ENCODE measurements around the gene MORF4L2. TPM values are rescaled to one million over a fixed set of nuclear protein-coding genes. Genes with fewer than 3 reads are reported as not detected.

Gene MORF4L2
- total and polyA plus RNA-seq, 2 donors (not counting 1 experiment from before 2014, with no cell fraction given) = 69.3 to 103 TPM

DNA sequence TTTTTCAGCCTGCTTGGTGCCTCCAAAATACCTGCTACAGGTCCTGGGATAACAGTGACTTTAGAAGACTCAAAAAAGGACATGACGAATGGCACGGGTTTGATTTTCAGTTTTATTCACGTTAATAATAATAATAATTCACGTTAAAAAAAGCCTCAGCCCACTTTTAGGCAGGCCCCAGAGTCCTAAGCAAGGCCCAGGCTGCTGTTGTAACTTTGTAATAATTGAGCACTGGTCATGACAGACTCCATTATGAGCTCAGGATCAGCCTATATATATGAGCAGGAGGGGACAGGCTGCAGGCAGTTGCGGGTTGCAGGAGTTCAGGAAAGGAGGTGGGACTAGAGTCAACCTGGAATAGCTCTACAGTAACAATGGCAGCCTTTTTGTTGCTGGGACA lies 24.1 kb upstream of the MORF4L2 start, which contains the start of gene TMEM31:
Gene TMEM31, plus strand, starts transcription at position 301 of the 400 bp plus-strand sequence. CDS start 1,350 bp downstream, outside the sequence.
- Mint-ChIP-seq H3K4me3 (no peak within 1 kb of the TSS), H3K4me1 (no peaks in the 10 kb centered on the region), H3K27me3 (no peaks in the 10 kb centered on the region), H3K27ac (no peak within 1 kb of the TSS), H3K9me3 (ENCODE audit: insufficient read depth) (no peaks in the 10 kb centered on the region)
- no peaks in the 10 kb centered on the region for H3K27me3 ChIP-seq (replicated peaks in 1 of 4; ENCODE audit: control extremely low read depth in 1 of 4, control insufficient read depth in 3 of 4, insufficient read depth in 4 of 4, low read length in 3 of 4)
- POLR2A ChIA-PET = no interaction called here
- no peak within 1 kb of the TSS for H3K4me2 ChIP-seq (replicated peaks; ENCODE audit: low read depth, low read length, poor library complexity, severe bottlenecking)
- H4K20me1 ChIP-seq (ENCODE audit: control insufficient read depth, insufficient read depth, low read length, poor library complexity, severe bottlenecking) = no peaks in the 10 kb centered on the region
- no peaks in the 10 kb centered on the region for H3K9me3 ChIP-seq (ENCODE audit: control extremely low read depth in 1 of 3, control insufficient read depth in 2 of 3, insufficient read depth in 1 of 3, low read length in 2 of 3)
- no peak within 1 kb of the TSS for H2AFZ ChIP-seq (ENCODE audit: insufficient read depth, low read depth, low read length, poor library complexity, severe bottlenecking)
- H3K27ac ChIP-seq (ENCODE audit: low read length in 2 of 2) = no peak within 1 kb of the TSS
- no CpG with 5 or more reads among the region's 5 CpGs for WGBS (ENCODE audit: insufficient coverage)
- H3K4me3 ChIP-seq (ENCODE audit: control extremely low read depth in 1 of 5, extremely low read depth in 1 of 5, insufficient read depth in 1 of 5, low read depth in 2 of 5, low read length in 4 of 5) = no peak within 1 kb of the TSS
- ATAC-seq (ENCODE audit: low read depth) = no peak
- intact Hi-C loops (cut with micrococcal nuclease) = loop anchor here (1.0 to 5.0 kb wide), 2 partner anchors 107 to 178 kb away; no protein-coding TSS in a partner anchor
- H3K9ac ChIP-seq (ENCODE audit: low read length) = no peak within 1 kb of the TSS
- no peak for DNase-seq
- CTCF ChIA-PET = interaction anchor here (0.9 to 2.8 kb wide), 6 partner anchors 8 to 178 kb away, joined by 3 to 11 read pairs (median 7); no protein-coding TSS in a partner anchor
- no peaks in the 10 kb centered on the region for H3K36me3 ChIP-seq (replicated peaks in 1 of 2; ENCODE audit: control extremely low read depth in 1 of 2, control insufficient read depth in 1 of 2, extremely low read depth in 1 of 2, insufficient read depth in 2 of 2, low read length in 1 of 2)
- no peaks in the 10 kb centered on the region for H3K79me2 ChIP-seq (ENCODE audit: control insufficient read depth, insufficient read depth, low read length)
- H3K4me1 ChIP-seq (ENCODE audit: control insufficient read depth in 2 of 2, insufficient read depth in 2 of 2, low read length in 2 of 2) = no peaks in the 10 kb centered on the region
- TF ChIP-seq, protein P1, sequence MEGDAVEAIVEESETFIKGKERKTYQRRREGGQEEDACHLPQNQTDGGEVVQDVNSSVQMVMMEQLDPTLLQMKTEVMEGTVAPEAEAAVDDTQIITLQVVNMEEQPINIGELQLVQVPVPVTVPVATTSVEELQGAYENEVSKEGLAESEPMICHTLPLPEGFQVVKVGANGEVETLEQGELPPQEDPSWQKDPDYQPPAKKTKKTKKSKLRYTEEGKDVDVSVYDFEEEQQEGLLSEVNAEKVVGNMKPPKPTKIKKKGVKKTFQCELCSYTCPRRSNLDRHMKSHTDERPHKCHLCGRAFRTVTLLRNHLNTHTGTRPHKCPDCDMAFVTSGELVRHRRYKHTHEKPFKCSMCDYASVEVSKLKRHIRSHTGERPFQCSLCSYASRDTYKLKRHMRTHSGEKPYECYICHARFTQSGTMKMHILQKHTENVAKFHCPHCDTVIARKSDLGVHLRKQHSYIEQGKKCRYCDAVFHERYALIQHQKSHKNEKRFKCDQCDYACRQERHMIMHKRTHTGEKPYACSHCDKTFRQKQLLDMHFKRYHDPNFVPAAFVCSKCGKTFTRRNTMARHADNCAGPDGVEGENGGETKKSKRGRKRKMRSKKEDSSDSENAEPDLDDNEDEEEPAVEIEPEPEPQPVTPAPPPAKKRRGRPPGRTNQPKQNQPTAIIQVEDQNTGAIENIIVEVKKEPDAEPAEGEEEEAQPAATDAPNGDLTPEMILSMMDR (IDR thresholded peaks at IDR 0.05) = no peak
- no peak for TF ChIP-seq EZH2 (IDR thresholded peaks at IDR 0.05; ENCODE audit: borderline replicate concordance, insufficient read depth, low read depth, low read length, poor library complexity, severe bottlenecking)

DNA sequence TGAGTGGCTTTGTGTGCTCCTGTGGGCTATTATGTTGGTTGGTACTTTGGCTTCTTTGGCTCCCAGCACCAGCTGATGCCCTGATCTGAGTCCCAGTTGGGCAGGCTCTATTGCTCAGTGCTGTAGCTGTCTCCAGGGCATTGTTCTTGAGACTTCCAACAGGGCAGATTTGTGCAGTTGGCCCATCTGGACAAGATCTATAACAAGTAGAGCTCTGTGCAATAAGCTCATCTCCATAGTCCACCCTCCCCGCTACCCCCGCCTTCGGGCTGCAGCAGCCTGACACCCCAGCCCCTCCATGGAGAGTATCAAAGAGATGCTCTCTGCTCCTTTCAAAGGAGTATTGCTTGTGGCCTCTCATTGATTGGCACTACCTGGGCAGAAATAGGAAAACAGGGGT lies 18.4 kb upstream of the MORF4L2 start:
- intact Hi-C loops (cut with micrococcal nuclease) = no loop called here
- H3K4me3 Mint-ChIP-seq = no peak overlapping the region

More for the DNA sequence above, 18.4 kb upstream of the MORF4L2 start:
- no peak for ATAC-seq (ENCODE audit: low read depth)
- no peaks in the 10 kb centered on the region for H3K9me3 Mint-ChIP-seq (ENCODE audit: insufficient read depth)
- Histone ChIP-seq H3K4me3 (ENCODE audit: control extremely low read depth in 1 of 5, extremely low read depth in 1 of 5, insufficient read depth in 1 of 5, low read depth in 2 of 5, low read length in 4 of 5) (no peak overlapping the region), H3K79me2 (ENCODE audit: control insufficient read depth, insufficient read depth, low read length) (no peaks in the 10 kb centered on the region), H3K4me2 (replicated peaks; ENCODE audit: low read depth, low read length, poor library complexity, severe bottlenecking) (no peak overlapping the region), H3K9ac (ENCODE audit: low read length) (no peak overlapping the region), H2AFZ (ENCODE audit: insufficient read depth, low read depth, low read length, poor library complexity, severe bottlenecking) (no peak overlapping the region), H3K4me1 (ENCODE audit: control insufficient read depth in 2 of 2, insufficient read depth in 2 of 2, low read length in 2 of 2) (no peaks in the 10 kb centered on the region), H3K27ac (ENCODE audit: low read length in 2 of 2) (no peak overlapping the region), H3K27me3 (replicated peaks in 1 of 4; ENCODE audit: control extremely low read depth in 1 of 4, control insufficient read depth in 3 of 4, insufficient read depth in 4 of 4, low read length in 3 of 4) (no peaks in the 10 kb centered on the region), H3K9me3 (ENCODE audit: control extremely low read depth in 1 of 3, control insufficient read depth in 2 of 3, insufficient read depth in 1 of 3, low read length in 2 of 3) (no peaks in the 10 kb centered on the region), H4K20me1 (ENCODE audit: control insufficient read depth, insufficient read depth, low read length, poor library complexity, severe bottlenecking) (no peaks in the 10 kb centered on the region), H3K36me3 (replicated peaks in 1 of 2; ENCODE audit: control extremely low read depth in 1 of 2, control insufficient read depth in 1 of 2, extremely low read depth in 1 of 2, insufficient read depth in 2 of 2, low read length in 1 of 2) (no peaks in the 10 kb centered on the region)
- ChIA-PET POLR2A (no interaction called here), CTCF (no interaction called here)
- no peaks in the 10 kb centered on the region for H3K4me1 Mint-ChIP-seq
- H3K27me3 Mint-ChIP-seq = no peaks in the 10 kb centered on the region
- DNase-seq = no peak
- H3K27ac Mint-ChIP-seq = no peak overlapping the region
- TF ChIP-seq, protein P1 (IDR thresholded peaks at IDR 0.05) = no peak
- no peak for TF ChIP-seq EZH2 (IDR thresholded peaks at IDR 0.05; ENCODE audit: borderline replicate concordance, insufficient read depth, low read depth, low read length, poor library complexity, severe bottlenecking)
- no CpG with 5 or more reads among the region's 3 CpGs for WGBS (ENCODE audit: insufficient coverage)
